Endothelial cell of umbilical vein (primary cell): ENCODE data around the gene PLXNA4. TPM values are rescaled to one million over a fixed set of nuclear protein-coding genes. Genes with fewer than 3 reads are reported as not detected.

Experiments used
- BruUV-seq: library from RNA; stranded (reverse); fragments of 400-500 nt; replicated peaks from 2 replicates; lab custom pipeline; 2021; lab: Mats Ljungman, UMichigan
- CTCF ChIA-PET: fragments of 300-600, 350-600 bp; sonication (Branson Sonifier 250); formaldehyde crosslinking; loops from one replicate; lab custom pipeline; 2021; ENCODE audit warnings: antibody characterized with exemption, inconsistent platforms; lab: Charles Lee
- POLR2A ChIA-PET: fragments of 300-600, 350-600 bp; sonication (Branson Sonifier 250); formaldehyde crosslinking; loops from one replicate; lab custom pipeline; 2021; ENCODE audit warnings: antibody characterized with exemption, inconsistent platforms; lab: Charles Lee
- DNase-seq: peaks from one replicate; pipeline ENCODE4 v3.0.0-alpha.2; 2011; ENCODE audit warnings: low read depth, low spot score
- FAIRE-seq: peaks from 2 replicates; lab custom pipeline; 2011; peaks lifted over from hg19 to GRCh38; lab: Jason Lieb, UNC
- H2AFZ ChIP-seq: 2 replicates; pipeline ENCODE4 v1.6.0; 2012; ENCODE audit warnings: low read depth, low read length, control low read depth, inconsistent platforms
- H3K27ac ChIP-seq: 2 replicates; pipeline ENCODE4 v1.5.1; 2011; ENCODE audit warnings: low read depth, mild to moderate bottlenecking, control low read depth, low read length, moderate library complexity; ENCODE audit not compliant: insufficient read depth
- H3K27me3 ChIP-seq, 2 experiments: 2 replicates each; pipeline versions ENCODE4 v1.6.0 to v1.6.1; 2011; ENCODE audit warnings: low read length in 2 of 2, mixed read lengths in 1 of 2; ENCODE audit not compliant: control insufficient read depth in 2 of 2, insufficient read depth in 2 of 2
- H3K36me3 ChIP-seq, 2 experiments: 2 replicates in 1 of 2; 3 replicates in 1 of 2; pipeline ENCODE4 v1.5.1; 2011; ENCODE audit warnings: low read length in 2 of 2, mild to moderate bottlenecking in 1 of 2, moderate library complexity in 1 of 2; ENCODE audit not compliant: control insufficient read depth in 2 of 2, insufficient read depth in 2 of 2; ENCODE audit errors: extremely low read depth in 1 of 2
- H3K4me1 ChIP-seq: 3 replicates; pipeline ENCODE4 v1.5.1; 2011; ENCODE audit warnings: mild to moderate bottlenecking, low read length; ENCODE audit not compliant: control insufficient read depth, insufficient read depth; ENCODE audit errors: extremely low read depth
- H3K4me2 ChIP-seq: 2 replicates; pipeline ENCODE4 v1.6.1; 2011; ENCODE audit warnings: low read length, control low read depth, mixed read lengths; ENCODE audit not compliant: insufficient read depth
- H3K4me3 ChIP-seq, 3 experiments: fragments of 200-600 bp in 1 of 3; sonication (generic), shearing (Covaris generic) in 1 of 3; replicated peaks in 1 of 3; 2 replicates each; pipeline ENCODE4 v1.5.1; 2011 to 2016; ENCODE audit warnings: control low read depth in 3 of 3, low read length in 3 of 3, mild to moderate bottlenecking in 2 of 3, inconsistent platforms in 1 of 3, low read depth in 1 of 3, moderate library complexity in 1 of 3; ENCODE audit not compliant: insufficient read depth in 1 of 3
- H3K79me2 ChIP-seq: 2 replicates; pipeline ENCODE4 v1.6.0; 2012; ENCODE audit warnings: low read length, inconsistent platforms; ENCODE audit not compliant: control insufficient read depth, insufficient read depth
- H3K9ac ChIP-seq: replicated peaks from 2 replicates; pipeline ENCODE3; 2011; ENCODE audit warnings: low read length, control low read depth; ENCODE audit not compliant: insufficient read depth; ENCODE audit errors: extremely low read depth
- H3K9me1 ChIP-seq: replicated peaks from 3 replicates; pipeline ENCODE4 v1.6.0; 2011; ENCODE audit warnings: mild to moderate bottlenecking, low read length; ENCODE audit not compliant: control insufficient read depth, insufficient read depth; ENCODE audit errors: extremely low read depth
- H3K9me3 ChIP-seq: replicated peaks from 2 replicates; pipeline ENCODE4 v1.5.1; 2012; ENCODE audit warnings: low read length, inconsistent platforms; ENCODE audit not compliant: control insufficient read depth, insufficient read depth
- H4K20me1 ChIP-seq: replicated peaks from 2 replicates; pipeline ENCODE3; 2011; ENCODE audit warnings: mild to moderate bottlenecking, low read length; ENCODE audit not compliant: control insufficient read depth, insufficient read depth; ENCODE audit errors: extremely low read depth
- CTCF ChIP-seq, 2 donors: IDR thresholded peaks; 1 replicate in 1 of 2; 2 replicates in 1 of 2; pipeline ENCODE4 v1.5.1; 2011; ENCODE audit warnings: low read length in 2 of 2, mild to moderate bottlenecking in 2 of 2, moderate library complexity in 2 of 2, control low read depth in 1 of 2, inconsistent platforms in 1 of 2, low read depth in 1 of 2; ENCODE audit not compliant: insufficient read depth in 1 of 2; ENCODE audit errors: extremely low read depth in 1 of 2
- EZH2 ChIP-seq: IDR thresholded peaks from 2 replicates; pipeline ENCODE4 v1.6.1; 2012; ENCODE audit warnings: borderline replicate concordance, low read depth, mild to moderate bottlenecking, moderate library complexity, low read length, inconsistent platforms; ENCODE audit not compliant: severe bottlenecking
- FOS ChIP-seq: IDR thresholded peaks from 2 replicates; pipeline ENCODE4 v1.6.1; 2011; ENCODE audit warnings: mild to moderate bottlenecking, low read length, moderate library complexity, borderline replicate concordance; ENCODE audit not compliant: insufficient read depth
- GATA2 ChIP-seq: IDR thresholded peaks from 2 replicates; pipeline ENCODE4 v1.7.0; 2011; ENCODE audit warnings: low read depth, mild to moderate bottlenecking, moderate library complexity, mixed read lengths, low read length; ENCODE audit not compliant: insufficient read length, insufficient read depth
- JUN ChIP-seq: IDR thresholded peaks from 2 replicates; pipeline ENCODE4 v1.6.1; 2011; ENCODE audit warnings: borderline replicate concordance, low read depth; ENCODE audit not compliant: insufficient read length, insufficient read depth
- MYC ChIP-seq: IDR thresholded peaks from one replicate; pipeline ENCODE4 v1.6.1; 2011; ENCODE audit warnings: mild to moderate bottlenecking, low read depth, low read length
- POLR2A ChIP-seq: IDR thresholded peaks from 2 replicates; pipeline ENCODE4 v1.6.1; 2012; ENCODE audit warnings: low read depth, mild to moderate bottlenecking, control low read depth, low read length
- POLR2AphosphoS5 ChIP-seq: IDR thresholded peaks from 2 replicates; pipeline ENCODE4 v1.6.1; 2012; ENCODE audit warnings: low read depth, mild to moderate bottlenecking, control low read depth, low read length, moderate library complexity; ENCODE audit not compliant: insufficient read depth
- dilution Hi-C: fragments of 300-500 bp; cut with MboI; formaldehyde crosslinking; loops from one replicate; pipeline ENCODE4 v1.15.0; 2019; ENCODE audit warnings: low sequenced_read_pairs; ENCODE audit not compliant: extremely low pct_ligation_motif_present
- intact Hi-C: fragments of 100-400 bp; cut with micrococcal nuclease; formaldehyde crosslinking; loops from one replicate; pipeline ENCODE4 v1.10.0; 2022
- polyA plus RNA-seq, 4 experiments: library from polyadenylated mRNA; depleted of rRNA in 3 of 4; stranded (reverse) in 3 of 4; unstranded in 1 of 4; fragments of >200 nt; gene quantifications; 2 replicates each; pipeline versions ENCODE4 v1.2.1 to v1.2.3, GENCODE V29; 2011 to 2012; ENCODE audit warnings: missing spikeins in 1 of 4
- total RNA-seq: library from RNA; stranded (reverse); gene quantifications from 2 replicates; pipeline ENCODE4 v1.2.3, GENCODE V29; 2021
- TF ChIP-seq, protein P1 (sequence below): IDR thresholded peaks from 2 replicates; pipeline ENCODE4 v1.6.1; 2011; ENCODE audit not compliant: insufficient read depth, insufficient read length

The PLXNA4 gene
- total and polyA plus RNA-seq, 2 donors (not counting 3 experiments of a cell fraction or from before 2014, with no cell fraction given), result 12.1 to 20.4 TPM

- no TSS peak for BruUV-seq
- Histone ChIP-seq H3K4me1 (peaks cover 5% of the 10 kb centered on the region), H3K36me3 (peaks cover 0 to 2% of the 10 kb centered on the region in 2 experiments), H3K79me2 (no peaks in the 10 kb centered on the region), H2AFZ (no peak overlapping the region), H3K27ac (no peak overlapping the region), H3K9me3 (no peaks in the 10 kb centered on the region), H3K27me3 (no peaks in the 10 kb centered on the region), H3K4me3 (no peak overlapping the region), H3K9ac (no peak overlapping the region), H3K9me1 (no peaks in the 10 kb centered on the region), H4K20me1 (no peaks in the 10 kb centered on the region), H3K4me2 (no peak overlapping the region)
- CTCF ChIA-PET, result interaction anchor here (1.1 to 3.2 kb wide), 6 partner anchors 31 to 186 kb away, joined by 3 to 30 read pairs (median 8); partner anchors contain the start of gene PLXNA4
- dilution Hi-C loops (no loop called here), intact Hi-C loops (loop anchor here (1.0 kb wide), 2 partner anchors 106 to 186 kb away; no protein-coding TSS in a partner anchor)
- DNase-seq (no peak), FAIRE-seq (no peak)
- POLR2A ChIA-PET, result interaction anchor here (0.7 kb wide), 1 partner anchor 842 kb away, joined by 4 read pairs; no protein-coding TSS in a partner anchor
- no peak for TF ChIP-seq GATA2
- TF ChIP-seq, protein P1, sequence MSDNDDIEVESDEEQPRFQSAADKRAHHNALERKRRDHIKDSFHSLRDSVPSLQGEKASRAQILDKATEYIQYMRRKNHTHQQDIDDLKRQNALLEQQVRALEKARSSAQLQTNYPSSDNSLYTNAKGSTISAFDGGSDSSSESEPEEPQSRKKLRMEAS, result no peak
- TF ChIP-seq POLR2AphosphoS5, result no peak
- TF ChIP-seq EZH2, result no peak
- TF ChIP-seq POLR2A, result no peak
- TF ChIP-seq CTCF (IDR thresholded peaks at IDR 0.05; ENCODE audit: extremely low read depth in 1 of 2, insufficient read depth in 1 of 2, low read depth in 1 of 2, low read length in 2 of 2), result no peak
- TF ChIP-seq JUN, result no peak
- no peak for TF ChIP-seq MYC
- no peak for TF ChIP-seq FOS
Observed at GRCh38 chr7:132393789-132394261, 182.4 kb downstream of the PLXNA4 start.
